Measurements from ENCODE around the gene ST6GALNAC1. TPM values are rescaled to one million over a fixed set of nuclear protein-coding genes. Genes with fewer than 3 reads are reported as not detected.
"Not testable (repeated sequence)": the region's sequence is repeated elsewhere in the genome, so short reads cannot be mapped to it uniquely, and the experiment has no call there.

Gene ST6GALNAC1
- polyA plus RNA-seq, 3 donors: not detected

DNA sequence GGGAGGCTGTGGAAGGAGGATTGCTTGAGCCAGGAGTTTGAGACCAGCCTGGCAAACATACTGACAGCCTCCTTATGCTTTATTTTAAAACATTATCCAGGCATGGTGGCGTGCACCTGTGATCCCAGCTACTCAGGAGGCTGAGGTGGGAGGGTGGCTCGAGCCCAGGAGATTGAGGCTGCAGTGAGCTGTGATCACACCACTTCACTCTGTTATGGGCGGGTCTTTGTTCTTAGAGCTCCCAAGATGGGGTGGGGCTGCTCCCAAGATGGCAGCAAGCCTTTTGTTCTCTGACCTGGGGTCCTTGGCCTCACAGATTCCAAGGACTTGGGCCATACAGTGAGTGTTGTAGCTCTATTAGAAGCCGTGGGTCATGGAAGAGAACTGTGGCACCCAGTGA is 31.8 kb downstream of the ST6GALNAC1 start:
- Histone ChIP-seq H3K27ac (ENCODE audit: low read depth in 1 of 2, low read length in 2 of 2) (no peak overlapping the region), H4K20me1 (ENCODE audit: insufficient read depth, low read length) (no peaks in the 10 kb centered on the region), H3K9me3 (replicated peaks in 1 of 2; ENCODE audit: control insufficient read depth in 1 of 2, insufficient read depth in 1 of 2, low read length in 2 of 2) (peaks cover 0 to 6% of the 10 kb centered on the region in 2 donors), H2AFZ (ENCODE audit: insufficient read depth, low read depth, low read length, poor library complexity, severe bottlenecking) (no peak overlapping the region), H3K9ac (ENCODE audit: insufficient read depth, low read length, poor library complexity, severe bottlenecking) (no peak overlapping the region), H3K4me3 (replicated peaks in 1 of 3; ENCODE audit: low read depth in 2 of 3, low read length in 3 of 3) (no peak overlapping the region), H3K79me2 (ENCODE audit: insufficient read depth, low read length) (no peaks in the 10 kb centered on the region), H3K4me2 (replicated peaks; ENCODE audit: extremely low read depth, low read length, poor library complexity, severe bottlenecking) (no peak overlapping the region), H3K27me3 (ENCODE audit: control insufficient read depth in 2 of 2, insufficient read depth in 2 of 2, low read length in 2 of 2) (no peaks in the 10 kb centered on the region), H3K4me1 (ENCODE audit: control insufficient read depth in 1 of 2, insufficient read depth in 2 of 2, low read length in 2 of 2) (peaks cover 7 to 8% of the 10 kb centered on the region in 2 donors), H3K36me3 (replicated peaks in 1 of 2; ENCODE audit: control insufficient read depth in 1 of 2, insufficient read depth in 2 of 2, low read length in 2 of 2) (no peaks in the 10 kb centered on the region)
- Mint-ChIP-seq H3K36me3 (peaks cover 0 to 4% of the 10 kb centered on the region in 2 donors), H3K27ac (no peak overlapping the region), H3K27me3 (ENCODE audit: low read depth in 3 of 3) (peaks cover 0 to 5% (median 5%) of the 10 kb centered on the region in 3 donors), H3K4me3 (no peak overlapping the region), H3K4me1 (peaks cover 3% of the 10 kb centered on the region), H3K9me3 (peaks cover 2 to 11% (median 6%) of the 10 kb centered on the region in 7 donors)
- TF ChIP-seq, protein P1, sequence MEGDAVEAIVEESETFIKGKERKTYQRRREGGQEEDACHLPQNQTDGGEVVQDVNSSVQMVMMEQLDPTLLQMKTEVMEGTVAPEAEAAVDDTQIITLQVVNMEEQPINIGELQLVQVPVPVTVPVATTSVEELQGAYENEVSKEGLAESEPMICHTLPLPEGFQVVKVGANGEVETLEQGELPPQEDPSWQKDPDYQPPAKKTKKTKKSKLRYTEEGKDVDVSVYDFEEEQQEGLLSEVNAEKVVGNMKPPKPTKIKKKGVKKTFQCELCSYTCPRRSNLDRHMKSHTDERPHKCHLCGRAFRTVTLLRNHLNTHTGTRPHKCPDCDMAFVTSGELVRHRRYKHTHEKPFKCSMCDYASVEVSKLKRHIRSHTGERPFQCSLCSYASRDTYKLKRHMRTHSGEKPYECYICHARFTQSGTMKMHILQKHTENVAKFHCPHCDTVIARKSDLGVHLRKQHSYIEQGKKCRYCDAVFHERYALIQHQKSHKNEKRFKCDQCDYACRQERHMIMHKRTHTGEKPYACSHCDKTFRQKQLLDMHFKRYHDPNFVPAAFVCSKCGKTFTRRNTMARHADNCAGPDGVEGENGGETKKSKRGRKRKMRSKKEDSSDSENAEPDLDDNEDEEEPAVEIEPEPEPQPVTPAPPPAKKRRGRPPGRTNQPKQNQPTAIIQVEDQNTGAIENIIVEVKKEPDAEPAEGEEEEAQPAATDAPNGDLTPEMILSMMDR (IDR thresholded peaks at IDR 0.05): no peak
- 93% methylated on average over 1 of the region's 4 CpGs for WGBS (ENCODE audit: insufficient coverage)
- no peak for DNase-seq
- intact Hi-C loops (cut with micrococcal nuclease): loop anchor here in 1 of 2 donors (10.0 kb wide), 1 partner anchor 147 kb away; the partner anchor contains the start of gene AANAT

DNA sequence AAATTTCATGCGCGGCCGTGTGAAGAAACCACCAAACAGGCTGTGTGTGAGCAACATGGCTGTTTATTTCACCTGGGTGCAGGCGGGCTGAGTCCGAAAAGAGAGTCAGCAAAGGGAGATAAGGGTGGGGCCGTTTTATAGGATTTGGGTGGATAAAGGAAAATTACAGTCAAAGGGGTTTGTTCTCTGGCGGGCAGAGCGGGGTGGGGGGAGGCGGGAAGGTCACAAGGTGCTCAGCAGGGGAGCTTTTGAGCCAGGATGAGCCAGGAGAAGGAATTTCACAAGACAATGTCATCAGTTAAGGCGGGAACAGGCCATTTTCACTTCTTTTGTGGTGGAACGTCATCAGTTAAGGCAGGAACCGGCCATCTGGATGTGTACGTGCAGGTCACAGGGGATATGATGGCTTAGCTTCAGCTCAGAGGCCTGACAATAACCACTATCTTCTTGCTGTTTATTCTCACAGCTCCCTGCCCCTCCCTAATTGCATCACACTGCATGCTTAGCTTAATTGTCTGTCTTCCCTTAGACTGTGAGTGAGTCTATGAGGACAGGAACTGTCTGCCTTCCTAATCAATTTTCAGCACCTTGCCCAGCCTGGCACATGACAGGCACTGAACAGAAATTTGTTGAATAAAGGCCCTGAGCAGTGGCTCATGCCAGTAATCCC is 32.3 kb downstream of the ST6GALNAC1 start:
- 60% methylated on average over 1 of the region's 13 CpGs for WGBS (ENCODE audit: insufficient coverage)
- not testable (repeated sequence) for H3K36me3 Mint-ChIP-seq, H3K27ac Mint-ChIP-seq

DNA sequence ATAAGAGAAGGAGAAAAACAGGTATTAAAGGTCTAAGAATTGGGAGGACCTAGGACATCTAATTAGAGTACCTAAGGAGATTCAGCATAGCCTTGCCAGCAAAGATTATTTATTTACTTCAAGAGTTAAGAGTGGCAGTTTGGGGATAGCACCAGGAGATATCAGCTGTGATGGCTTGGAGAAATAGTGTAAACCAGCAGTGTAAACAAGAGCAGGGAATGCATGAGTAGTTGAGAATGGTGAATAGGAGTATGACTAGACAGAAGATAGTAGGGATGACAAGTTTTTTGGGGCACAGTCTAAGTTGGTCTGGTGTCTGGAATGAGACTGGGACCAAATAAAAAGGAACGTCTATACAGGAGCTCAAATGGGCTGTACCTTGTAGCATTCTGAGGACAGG is 36.9 kb downstream of the ST6GALNAC1 start:
- H3K4me2 ChIP-seq (replicated peaks; ENCODE audit: extremely low read depth, low read length, poor library complexity, severe bottlenecking); H3K4me3 ChIP-seq (replicated peaks in 1 of 3; ENCODE audit: low read depth in 2 of 3, low read length in 3 of 3); H2AFZ ChIP-seq (ENCODE audit: insufficient read depth, low read depth, low read length, poor library complexity, severe bottlenecking); H3K27ac ChIP-seq (ENCODE audit: low read depth in 1 of 2, low read length in 2 of 2); intact Hi-C loops (cut with micrococcal nuclease); H3K36me3 ChIP-seq (replicated peaks in 1 of 2; ENCODE audit: control insufficient read depth in 1 of 2, insufficient read depth in 2 of 2, low read length in 2 of 2); H3K79me2 ChIP-seq (ENCODE audit: insufficient read depth, low read length); H3K4me1 Mint-ChIP-seq; DNase-seq; H3K9me3 ChIP-seq (replicated peaks in 1 of 2; ENCODE audit: control insufficient read depth in 1 of 2, insufficient read depth in 1 of 2, low read length in 2 of 2); H3K9me3 Mint-ChIP-seq; H3K27me3 Mint-ChIP-seq (ENCODE audit: low read depth in 3 of 3); H3K4me3 Mint-ChIP-seq; H3K27me3 ChIP-seq (ENCODE audit: control insufficient read depth in 2 of 2, insufficient read depth in 2 of 2, low read length in 2 of 2); H3K9ac ChIP-seq (ENCODE audit: insufficient read depth, low read length, poor library complexity, severe bottlenecking); H3K36me3 Mint-ChIP-seq; H4K20me1 ChIP-seq (ENCODE audit: insufficient read depth, low read length); H3K27ac Mint-ChIP-seq: not testable (repeated sequence)
- peaks cover 14 to 15% of the 10 kb centered on the region in 2 donors for H3K4me1 ChIP-seq (ENCODE audit: control insufficient read depth in 1 of 2, insufficient read depth in 2 of 2, low read length in 2 of 2)
- WGBS (ENCODE audit: insufficient coverage): no CpG with 5 or more reads among the region's 1 CpG

More for the DNA sequence above, 32.3 kb downstream of the ST6GALNAC1 start:
- H3K27me3 Mint-ChIP-seq (ENCODE audit: low read depth in 3 of 3); H3K9me3 ChIP-seq (replicated peaks in 1 of 2; ENCODE audit: control insufficient read depth in 1 of 2, insufficient read depth in 1 of 2, low read length in 2 of 2); H3K4me3 Mint-ChIP-seq; H3K79me2 ChIP-seq (ENCODE audit: insufficient read depth, low read length); H3K4me1 ChIP-seq (ENCODE audit: control insufficient read depth in 1 of 2, insufficient read depth in 2 of 2, low read length in 2 of 2); H4K20me1 ChIP-seq (ENCODE audit: insufficient read depth, low read length); H3K36me3 ChIP-seq (replicated peaks in 1 of 2; ENCODE audit: control insufficient read depth in 1 of 2, insufficient read depth in 2 of 2, low read length in 2 of 2); H3K4me1 Mint-ChIP-seq; H2AFZ ChIP-seq (ENCODE audit: insufficient read depth, low read depth, low read length, poor library complexity, severe bottlenecking); H3K4me2 ChIP-seq (replicated peaks; ENCODE audit: extremely low read depth, low read length, poor library complexity, severe bottlenecking); H3K9ac ChIP-seq (ENCODE audit: insufficient read depth, low read length, poor library complexity, severe bottlenecking); H3K27ac ChIP-seq (ENCODE audit: low read depth in 1 of 2, low read length in 2 of 2); H3K27me3 ChIP-seq (ENCODE audit: control insufficient read depth in 2 of 2, insufficient read depth in 2 of 2, low read length in 2 of 2); H3K4me3 ChIP-seq (replicated peaks in 1 of 3; ENCODE audit: low read depth in 2 of 3, low read length in 3 of 3): not testable (repeated sequence)
- DNase-seq: peak in 1 of 3 donors; percentile 22
- H3K9me3 Mint-ChIP-seq: peaks cover 2 to 11% (median 6%) of the 10 kb centered on the region in 7 donors
- intact Hi-C loops (cut with micrococcal nuclease): loop anchor here in 1 of 2 donors (10.0 kb wide), 1 partner anchor 146 kb away; the partner anchor contains the start of gene AANAT
